DND-41 (cell line): ENCODE data around the gene ACRV1.

Experiments
- ATAC-seq: fragments of 200-7000 bp; cut with Tn5 transposase; 3 replicates; pipeline ENCODE4 v1.9.1; 2021; ENCODE audit warnings: low read depth; ENCODE audit not compliant: insufficient read depth
- DNase-seq: peaks from one replicate; pipeline ENCODE4 v3.0.0-alpha.2; 2020
- H2AFZ ChIP-seq: 2 replicates; pipeline ENCODE4 v1.6.0; 2012; ENCODE audit warnings: low read depth, low read length
- H3K27ac ChIP-seq: 2 replicates; pipeline ENCODE4 v1.5.1; 2012; ENCODE audit warnings: low read length, inconsistent platforms
- H3K27me3 ChIP-seq: fragments of 200-600 bp; sonication (generic); 2 replicates; pipeline ENCODE4 v1.6.0; 2012; ENCODE audit warnings: low read length, mild to moderate bottlenecking, inconsistent platforms; ENCODE audit not compliant: insufficient read depth, poor library complexity
- H3K36me3 ChIP-seq: 2 replicates; pipeline ENCODE4 v1.5.1; 2012; ENCODE audit warnings: low read length, inconsistent platforms; ENCODE audit not compliant: insufficient read depth
- H3K4me1 ChIP-seq: 2 replicates; pipeline ENCODE4 v1.5.1; 2012; ENCODE audit warnings: mild to moderate bottlenecking, low read length; ENCODE audit not compliant: insufficient read depth
- H3K4me2 ChIP-seq: 2 replicates; pipeline ENCODE4 v1.6.0; 2012; ENCODE audit warnings: mild to moderate bottlenecking, moderate library complexity, low read length, inconsistent platforms; ENCODE audit not compliant: insufficient read depth
- H3K4me3 ChIP-seq, 2 experiments: fragments of 200-600 bp in 1 of 2; shearing (Covaris generic) in 1 of 2; 2 replicates each; pipeline ENCODE4 v1.5.1; 2012 to 2016; ENCODE audit warnings: inconsistent platforms in 2 of 2, low read length in 2 of 2, mild to moderate bottlenecking in 2 of 2, low read depth in 1 of 2, moderate library complexity in 1 of 2
- H3K79me2 ChIP-seq: 2 replicates; pipeline ENCODE4 v1.6.0; 2012; ENCODE audit warnings: low read length, inconsistent platforms; ENCODE audit not compliant: insufficient read depth
- H3K9ac ChIP-seq: 2 replicates; pipeline ENCODE4 v1.6.0; 2012; ENCODE audit warnings: low read depth, mild to moderate bottlenecking, inconsistent platforms, low read length, moderate library complexity
- H3K9me3 ChIP-seq: 2 replicates; pipeline ENCODE4 v1.5.1; 2012; ENCODE audit warnings: low read length, moderate library complexity, mild to moderate bottlenecking, inconsistent platforms; ENCODE audit not compliant: insufficient read depth, severe bottlenecking
- H4K20me1 ChIP-seq: 2 replicates; pipeline ENCODE4 v1.6.0; 2012; ENCODE audit warnings: low read length; ENCODE audit not compliant: insufficient read depth
- CTCF ChIP-seq: IDR thresholded peaks from 2 replicates; pipeline ENCODE4 v1.5.1; 2012; ENCODE audit warnings: borderline replicate concordance, low read length, moderate library complexity, mild to moderate bottlenecking; ENCODE audit not compliant: poor library complexity, severe bottlenecking; ENCODE audit errors: extremely low read depth
- EZH2 ChIP-seq: IDR thresholded peaks from 3 replicates; pipeline ENCODE4 v1.6.1; 2012; ENCODE audit warnings: borderline replicate concordance, low read depth, mild to moderate bottlenecking, moderate library complexity, low read length, inconsistent platforms; ENCODE audit not compliant: severe bottlenecking

The ACRV1 gene

GRCh38 chr11:125621995-125622394, 58.7 kb downstream of the ACRV1 start:
- Histone ChIP-seq H3K4me2 (no peak overlapping the region), H3K9me3 (no peaks in the 10 kb centered on the region), H2AFZ (no peak overlapping the region), H3K4me3 (no peak overlapping the region), H3K27ac (no peak overlapping the region), H3K27me3 (no peaks in the 10 kb centered on the region), H3K9ac (no peak overlapping the region), H4K20me1 (peaks cover 7% of the 10 kb centered on the region; the same call in 1 of the 2 replicates), H3K4me1 (peaks cover 19% of the 10 kb centered on the region), H3K36me3 (peaks cover 58% of the 10 kb centered on the region), H3K79me2 (peaks cover 29% of the 10 kb centered on the region)
- no peak for DNase-seq
- TF ChIP-seq CTCF (no peak), EZH2 (no peak)
- no peak for ATAC-seq
